ENCODE measurements around the gene NSMF.
"Not testable (repeated sequence)": the region's sequence is repeated elsewhere in the genome, so short reads cannot be mapped to it uniquely, and the experiment has no call there.

Gene NSMF

DNA sequence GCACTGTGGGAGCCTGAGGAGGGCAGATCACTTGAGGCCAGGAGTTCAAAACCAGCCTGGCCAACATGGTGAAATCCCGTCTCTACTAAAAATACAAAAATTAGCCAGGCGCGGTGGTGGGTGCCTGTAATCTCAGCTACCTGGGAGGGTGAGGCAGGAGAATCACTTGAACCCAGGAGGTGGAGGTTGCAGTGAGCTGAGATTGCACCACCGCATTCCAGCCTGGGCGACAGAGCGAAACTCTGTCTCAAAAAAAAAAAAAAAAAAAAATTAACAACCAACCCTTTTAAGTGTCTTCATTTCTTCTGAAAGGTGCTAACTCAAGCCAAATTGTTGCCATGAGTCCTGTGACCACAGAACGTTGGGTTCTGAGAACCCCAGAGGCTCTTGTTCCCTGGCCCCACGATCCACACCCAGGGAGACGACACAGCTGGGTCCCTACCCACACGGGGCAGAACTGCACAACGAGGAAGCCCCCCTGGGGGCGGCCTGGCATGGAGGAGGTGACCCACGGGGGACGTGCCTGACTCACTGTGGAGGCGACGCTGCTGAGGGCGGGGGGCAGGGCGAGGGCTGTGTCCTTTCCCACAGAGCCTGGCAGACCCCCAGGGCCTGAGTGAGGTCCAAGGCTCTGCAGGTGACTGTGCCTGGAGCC lies 48.8 kb downstream of the NSMF start:
- not testable (repeated sequence) for DNase-seq

GRCh38 chr9:137409515-137409914 lies 49.6 kb downstream of the NSMF start:
- no peak for DNase-seq

GRCh38 chr9:137408651-137409405 lies 50.3 kb downstream of the NSMF start:
- DNase-seq: no peak

GRCh38 chr9:137407590-137408300 lies 51.4 kb downstream of the NSMF start:
- no peak for DNase-seq

GRCh38 chr9:137406876-137407589 lies 52.1 kb downstream of the NSMF start:
- peak; percentile 70 for DNase-seq

DNA sequence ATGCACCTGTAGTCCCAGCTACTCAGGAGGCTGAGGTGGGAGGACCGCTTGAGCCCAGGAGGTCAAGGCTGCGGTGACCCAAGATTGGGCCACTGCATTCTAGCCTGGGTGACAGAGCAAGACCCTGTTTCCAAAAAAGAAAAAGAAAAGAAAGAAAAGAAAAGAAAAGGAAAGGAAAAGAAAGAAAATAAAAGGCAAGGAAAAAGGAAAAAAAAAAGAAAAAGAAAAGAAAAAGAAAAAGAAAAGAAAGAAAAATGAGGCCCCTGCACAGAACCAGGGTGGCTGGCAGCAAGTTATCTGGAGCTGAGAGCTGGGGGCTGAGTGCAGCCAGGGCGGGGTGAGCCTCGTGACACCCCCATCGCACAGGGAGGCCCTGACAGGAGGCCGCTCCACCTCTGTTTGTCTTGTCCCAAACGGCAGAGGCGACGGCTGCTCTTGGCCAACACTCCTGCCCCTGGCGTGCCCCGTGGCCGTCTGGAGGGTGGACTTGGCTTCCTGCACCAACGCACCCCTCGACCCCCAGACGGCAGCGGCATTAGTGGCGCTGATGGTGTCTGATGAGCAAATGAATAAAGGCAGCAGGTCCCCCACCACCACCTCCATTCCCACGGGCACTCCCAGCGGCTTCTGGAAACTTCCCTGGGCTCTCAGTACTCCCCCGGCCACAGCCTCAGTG lies 52.9 kb downstream of the NSMF start:
- DNase-seq: no peak

GRCh38 chr9:137405677-137406081 lies 53.5 kb downstream of the NSMF start:
- DNase-seq: no peak

DNA sequence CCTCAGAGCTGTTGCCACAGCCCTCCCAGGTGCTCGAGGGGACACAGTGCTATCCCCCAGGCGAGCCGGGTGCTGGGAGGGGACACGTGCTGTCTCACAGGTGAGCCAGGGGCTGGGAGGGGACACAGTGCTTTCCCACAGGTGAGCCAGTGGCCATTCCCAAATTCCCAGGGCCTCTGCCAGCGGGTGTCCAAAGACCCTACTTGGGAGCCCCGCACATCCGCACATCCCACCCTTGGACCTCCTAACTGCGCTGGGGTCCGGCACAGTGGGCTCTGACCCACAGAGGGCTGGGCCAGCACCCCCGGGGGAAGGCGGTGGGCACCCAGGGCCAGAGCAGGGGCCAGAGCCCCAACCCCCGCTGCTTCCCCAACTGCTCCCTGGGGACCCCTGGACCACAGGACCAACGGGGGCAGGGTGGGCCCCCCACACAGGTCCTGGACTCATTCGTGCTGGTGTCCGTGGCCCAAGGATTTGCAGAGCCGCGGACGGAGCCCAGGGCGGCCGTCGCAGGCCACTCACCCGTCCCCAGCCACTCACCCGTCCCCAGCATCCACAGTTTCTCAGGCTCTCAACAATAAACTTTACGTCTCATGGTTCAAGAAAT lies 54.1 kb downstream of the NSMF start:
- no peak for DNase-seq

DNA sequence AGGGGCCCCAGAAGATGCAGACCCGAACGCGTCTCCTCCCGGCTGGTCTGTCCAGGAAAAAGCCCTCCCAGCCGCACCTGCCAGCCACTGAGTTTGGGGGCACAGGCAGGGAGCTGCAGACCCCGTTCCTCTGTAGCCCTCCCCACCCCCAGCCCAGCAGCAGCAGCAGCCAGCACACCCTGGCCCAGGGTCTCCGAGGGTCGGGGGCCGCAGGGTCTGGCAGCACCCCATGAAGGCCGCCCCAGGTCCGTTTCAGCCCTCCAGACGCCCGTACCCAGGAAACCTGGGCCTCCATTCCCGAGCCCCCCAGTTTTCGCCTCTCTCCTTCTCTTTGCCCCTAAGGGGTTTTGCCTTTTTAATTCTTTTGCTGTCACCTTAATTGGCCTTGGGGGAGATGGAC lies 55.9 kb downstream of the NSMF start:
- no peak for DNase-seq

DNA sequence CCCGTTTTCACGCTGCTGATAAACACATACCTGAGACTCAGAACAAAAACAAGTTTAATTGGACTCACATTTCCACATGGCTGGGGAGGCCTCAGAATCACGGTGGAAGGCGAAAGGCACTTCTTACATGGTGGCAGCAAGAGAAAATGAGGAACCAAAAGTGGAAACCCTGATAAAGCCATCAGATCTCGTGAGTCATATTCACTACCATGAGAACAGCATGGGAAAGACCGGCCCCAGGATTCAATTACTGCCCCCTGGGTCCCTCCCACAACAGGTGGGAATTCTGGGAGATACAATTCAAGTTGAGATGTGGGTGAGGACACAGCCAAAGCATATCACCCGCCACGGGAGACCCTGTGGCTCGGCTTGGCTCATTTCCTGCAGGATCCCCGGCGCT lies 56.4 kb downstream of the NSMF start:
- DNase-seq: no peak

GRCh38 chr9:137398561-137399468 lies 60.3 kb downstream of the NSMF start:
- no peak for DNase-seq

- no peak for DNase-seq
Observed at GRCh38 chr9:137397675-137398423, 61.3 kb downstream of the NSMF start.

All from CD4-positive, alpha-beta T cell treated with Interleukin-10 for 1 hour (primary cell).